GM20431 (cell line): ENCODE results near the gene DLGAP4.

ENCODE experiments used
- in situ Hi-C: fragments of 300-500 bp; cut with MseI, MboI; formaldehyde crosslinking; loops from one replicate; pipeline ENCODE4 v1.15.0; 2020; ENCODE audit warnings: low sequenced_read_pairs; ENCODE audit not compliant: unreplicated experiment

The DLGAP4 gene

DNA sequence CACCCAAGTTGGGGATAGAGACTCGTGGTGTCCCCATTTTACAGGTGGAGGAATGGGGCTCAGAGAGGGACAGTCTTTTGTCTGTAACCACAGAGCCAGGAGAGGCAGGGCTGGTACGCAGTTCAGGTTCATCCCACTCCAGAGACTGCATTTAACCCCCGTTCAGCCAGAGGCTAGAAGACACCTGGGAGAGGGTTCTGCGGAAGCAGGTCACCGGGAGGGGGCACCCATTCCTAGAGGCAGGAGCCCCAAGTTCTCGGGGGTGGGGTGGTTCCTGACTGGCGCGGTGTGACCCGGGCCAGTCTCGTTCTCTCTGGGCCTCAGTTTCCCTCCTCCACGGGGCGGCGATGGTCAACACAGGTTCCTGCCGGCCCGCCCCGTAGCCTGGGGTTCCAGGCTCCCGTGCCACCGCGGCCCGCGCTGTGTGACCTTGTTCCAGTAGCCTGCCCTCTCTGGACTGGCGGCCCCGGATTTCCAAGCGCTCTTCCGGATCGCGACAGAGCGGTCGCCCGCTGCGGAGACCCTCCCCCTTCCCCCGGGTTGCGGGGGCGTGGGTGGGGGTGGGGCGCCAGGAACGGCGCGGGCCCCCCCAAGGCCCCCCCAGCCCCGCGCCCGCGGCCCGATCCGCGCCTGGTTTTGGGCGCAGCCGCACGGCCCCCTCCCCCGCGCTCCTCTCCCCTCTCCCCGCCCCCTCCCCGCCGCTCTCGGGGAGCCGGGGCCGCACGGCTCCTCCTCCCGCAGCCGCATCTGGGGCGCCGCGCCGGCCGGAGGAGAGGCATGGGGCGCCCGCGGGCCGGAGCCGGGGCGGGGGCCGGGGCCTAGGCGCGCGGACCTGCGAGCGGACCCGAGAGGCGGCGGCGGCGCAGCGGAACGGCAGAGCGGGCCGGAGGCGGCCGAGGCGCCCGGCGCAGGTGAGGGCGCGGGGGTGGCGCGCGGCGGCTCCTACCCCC, at the start of gene DLGAP4:
DLGAP4 (plus strand) TSS at position 738 of the 950 bp plus-strand sequence. CDS start 125,379 bp downstream, outside the sequence.
- in situ Hi-C loops: no loop called here

- in situ Hi-C loops: no loop called here
These were observed 46.7 kb upstream of the DLGAP4 start for GRCh38 chr20:36259177-36260061.

DNA sequence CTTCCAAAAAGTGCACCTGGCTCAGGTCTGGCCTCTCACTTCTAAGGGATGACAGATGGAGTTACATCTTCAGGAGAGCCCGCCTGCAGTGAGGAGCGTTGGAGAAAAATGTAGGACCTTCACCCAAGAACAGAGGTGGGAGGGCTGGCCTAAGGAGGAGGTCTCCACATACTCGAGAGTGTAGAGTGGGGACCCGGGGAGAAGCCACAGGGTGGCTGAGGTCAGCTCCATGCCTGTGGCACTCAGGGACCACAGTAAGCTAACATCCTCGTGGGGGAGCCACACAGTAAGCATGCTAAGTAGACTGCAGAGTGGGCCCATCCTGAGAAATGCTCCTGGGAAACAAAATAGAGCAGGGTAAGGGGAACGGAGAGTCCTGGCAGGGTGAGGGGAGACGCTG, 45.8 kb upstream of the DLGAP4 start:
- in situ Hi-C loops: no loop called here

GRCh38 chr20:36261389-36262105, 44.6 kb upstream of the DLGAP4 start:
- in situ Hi-C loops: no loop called here

DNA sequence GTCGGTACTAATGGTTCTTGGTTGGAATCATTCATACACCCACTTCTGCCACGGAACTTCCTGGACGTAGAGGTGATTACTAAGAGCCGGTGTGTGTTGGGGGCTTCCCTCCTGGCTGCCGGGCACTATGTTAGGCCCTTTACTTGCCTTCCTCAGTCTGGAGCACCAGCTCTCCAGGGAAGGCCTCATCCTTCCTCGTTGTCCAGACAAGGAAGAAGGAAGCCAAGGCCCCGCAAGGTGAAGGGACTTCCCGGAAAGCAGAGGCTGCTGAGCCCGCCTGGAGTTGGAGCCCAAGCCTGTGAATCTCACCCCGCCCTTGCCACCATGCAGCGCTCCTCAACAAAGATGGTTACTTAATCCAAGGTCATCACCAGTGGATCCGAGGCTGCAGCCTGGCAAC, 43.7 kb upstream of the DLGAP4 start:
- in situ Hi-C loops: no loop called here

DNA sequence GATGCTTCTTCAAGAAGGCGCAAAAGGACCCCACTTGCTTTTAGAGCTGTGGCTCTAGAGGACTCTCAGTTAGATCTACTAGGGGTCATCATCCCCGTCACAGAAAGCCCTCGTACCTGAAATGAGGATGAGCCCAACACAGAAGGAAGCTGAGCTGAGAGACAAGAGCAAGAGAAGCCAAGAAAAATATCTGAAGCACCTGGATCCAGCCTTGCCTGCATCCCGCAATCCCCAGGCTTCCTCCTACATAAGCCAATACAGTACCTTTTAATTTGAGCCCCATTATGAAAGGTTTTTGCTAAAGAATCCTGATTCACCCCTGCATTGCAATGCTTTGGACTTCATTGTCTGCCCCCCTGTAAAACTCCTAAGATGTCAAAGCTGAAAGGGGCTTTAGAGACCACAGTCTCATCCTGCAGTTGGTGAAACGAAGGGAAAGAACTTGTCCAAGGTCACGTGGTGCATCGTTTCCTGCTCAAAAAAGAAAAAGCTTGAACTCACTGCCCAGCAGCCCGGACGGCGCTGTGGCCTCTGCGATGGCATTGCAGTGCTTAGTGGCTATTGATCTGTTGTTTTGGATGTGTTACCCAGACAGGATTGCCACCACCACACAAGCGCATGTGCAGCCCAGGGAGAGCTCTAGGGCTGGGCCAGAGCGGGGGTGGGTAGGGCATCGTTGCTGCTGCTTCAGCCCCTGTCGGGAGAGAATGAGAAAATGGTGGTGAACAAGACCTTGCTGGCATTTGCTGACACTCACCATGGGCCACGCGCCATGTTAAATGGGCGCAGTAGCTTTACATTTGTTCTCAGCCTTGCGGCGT, 41.5 kb upstream of the DLGAP4 start:
- in situ Hi-C loops: no loop called here

DNA sequence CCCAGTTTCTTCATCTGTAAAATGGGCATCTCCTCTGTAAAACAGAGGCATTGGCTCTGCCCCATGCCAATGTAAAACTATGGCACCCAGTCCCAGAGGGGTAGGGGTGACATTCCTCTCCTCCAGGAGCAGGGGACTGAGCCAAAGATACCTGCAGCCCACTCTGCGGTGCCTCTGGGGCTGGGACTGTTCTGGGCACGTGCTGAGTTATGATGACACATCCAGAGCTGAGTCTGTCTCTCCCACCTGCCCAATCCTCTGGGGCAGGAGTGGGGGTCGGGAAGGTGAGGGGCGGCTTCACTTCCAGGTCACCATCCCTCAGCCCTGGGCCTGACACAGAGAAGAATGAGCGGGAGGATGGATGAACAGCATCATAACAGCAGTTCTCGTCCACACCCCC, 40.0 kb upstream of the DLGAP4 start:
- in situ Hi-C loops: no loop called here

GRCh38 chr20:36267605-36268381, 38.3 kb upstream of the DLGAP4 start:
- in situ Hi-C loops: no loop called here

DNA sequence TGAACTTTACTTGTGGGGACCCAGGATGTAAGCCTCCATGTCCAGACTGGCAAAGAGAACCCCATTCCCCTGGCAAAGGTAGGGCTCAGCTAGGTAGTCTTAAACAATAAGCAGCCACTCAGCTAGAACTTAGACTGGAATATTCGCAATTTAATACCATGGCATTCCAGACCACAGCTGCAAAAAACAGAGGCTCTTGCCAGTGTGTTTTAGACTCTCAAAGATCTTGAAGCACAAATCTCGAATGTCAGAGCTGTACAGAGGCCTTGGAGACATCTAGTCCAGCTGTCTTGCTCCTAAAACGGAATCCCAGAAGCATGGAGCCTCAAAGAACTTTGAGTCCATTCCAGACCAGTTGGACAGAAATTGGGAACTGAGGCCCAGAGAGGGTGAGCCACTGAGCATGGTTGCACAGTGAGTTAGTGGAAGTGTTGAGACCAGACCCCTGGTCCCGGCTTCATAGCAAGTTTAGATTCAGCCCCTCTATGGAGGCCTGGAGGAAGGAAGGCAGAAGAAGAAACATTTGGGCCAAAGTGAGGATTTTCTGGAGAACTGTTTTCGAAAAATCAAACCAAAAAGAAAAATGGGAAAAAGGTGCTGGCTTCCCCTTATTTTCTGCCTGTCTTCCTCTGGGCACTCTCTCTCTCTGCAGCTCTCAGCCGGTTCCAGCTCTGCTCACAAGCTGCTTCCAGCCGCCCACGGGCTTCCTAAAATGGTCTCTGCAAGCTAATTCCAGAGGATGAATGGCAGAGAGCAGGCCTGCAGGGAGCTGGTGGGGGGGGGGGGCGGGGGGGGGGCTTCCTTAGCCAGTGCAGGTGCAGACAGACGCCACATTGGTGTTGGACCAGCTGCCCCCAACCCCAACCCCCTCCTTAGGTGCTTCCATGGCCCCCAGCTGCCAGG, 37.4 kb upstream of the DLGAP4 start:
- in situ Hi-C loops: no loop called here

DNA sequence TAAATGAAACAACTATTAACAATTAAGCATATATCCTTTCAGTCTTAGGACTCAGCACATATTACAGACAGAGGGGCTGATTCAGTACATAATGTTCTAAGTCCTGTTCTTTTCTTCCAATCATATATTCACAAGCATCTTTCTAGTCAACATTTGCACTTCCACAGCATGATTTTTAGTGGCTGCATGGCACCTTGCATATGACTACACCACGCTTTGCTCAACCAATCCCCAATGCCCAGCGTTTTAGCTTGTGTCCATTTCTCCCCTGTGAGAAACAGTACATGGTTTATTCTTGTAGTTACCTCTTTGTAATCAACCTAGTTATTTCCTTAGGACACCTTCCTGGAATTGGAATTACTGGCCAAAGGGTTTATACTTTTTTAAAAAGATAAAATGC, 36.6 kb upstream of the DLGAP4 start:
- in situ Hi-C loops: no loop called here

DNA sequence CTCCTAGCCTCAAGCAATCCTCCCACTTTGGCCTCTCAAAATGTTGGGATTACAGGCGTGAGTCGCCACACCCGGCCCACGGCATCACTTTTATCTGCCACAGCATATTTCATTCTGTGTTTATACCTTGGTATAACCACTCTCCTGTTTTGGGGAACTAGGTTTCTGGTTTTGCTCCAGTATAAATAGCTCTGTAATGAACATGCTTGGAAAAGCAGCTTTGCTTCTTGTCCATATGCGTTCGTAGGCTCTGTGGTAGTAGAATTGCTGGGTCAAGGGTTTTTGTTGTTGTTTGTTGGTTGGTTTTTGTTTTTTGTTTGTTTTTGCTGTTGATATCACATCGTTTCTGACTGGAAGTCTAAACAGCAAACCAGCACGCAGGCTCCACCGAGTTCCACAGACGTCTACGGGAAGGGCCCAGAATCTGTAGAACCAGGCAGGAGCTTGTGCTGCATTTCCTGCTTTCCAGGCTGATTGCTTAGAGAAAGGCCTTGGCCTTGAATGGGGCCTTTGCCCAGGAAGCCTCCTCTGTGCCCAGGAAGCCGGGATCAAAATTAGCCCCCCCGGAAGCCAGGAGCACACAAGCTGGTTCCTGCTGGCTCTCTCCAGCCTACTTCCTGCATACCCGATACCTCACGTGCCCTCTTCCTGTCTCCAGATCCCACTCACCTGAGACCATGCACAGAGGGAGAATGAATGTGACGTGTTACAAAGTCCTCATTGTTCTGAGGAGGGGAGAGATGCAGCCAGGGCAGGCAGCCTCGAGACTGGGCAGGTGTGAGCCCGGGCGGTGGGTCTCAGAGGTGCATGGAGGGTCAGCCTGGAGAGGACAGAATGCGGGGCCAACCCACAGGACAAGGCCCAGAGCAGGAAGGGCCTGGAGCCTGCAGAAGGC, 35.1 kb upstream of the DLGAP4 start:
- in situ Hi-C loops: no loop called here

- in situ Hi-C loops: no loop called here
These were observed 34.2 kb upstream of the DLGAP4 start for GRCh38 chr20:36271639-36272546.

GRCh38 chr20:36272547-36273220, 33.5 kb upstream of the DLGAP4 start:
- in situ Hi-C loops: no loop called here

GRCh38 chr20:36273414-36274180, 32.5 kb upstream of the DLGAP4 start:
- in situ Hi-C loops: no loop called here
